BJ (cell line): Measurements from ENCODE around the gene DLG1. TPM values are rescaled to one million over a fixed set of nuclear protein-coding genes. Genes with fewer than 3 reads are reported as not detected.
A peak's percentile ranks its signal among the peaks of the same experiment; 100 is the strongest.

Experiments used
- CTCF ChIA-PET: fragments of 350-600 bp; formaldehyde crosslinking; extraction: SDS; loops from one replicate; lab custom pipeline; 2021; ENCODE audit warnings: antibody characterized with exemption, inconsistent platforms; lab: Yijun Ruan, JAX
- POLR2A ChIA-PET: fragments of 300-600 bp; sonication (Branson Sonifier 250); formaldehyde crosslinking; extraction: SDS; loops from one replicate; lab custom pipeline; 2021; ENCODE audit warnings: antibody characterized with exemption; lab: Charles Lee
- DNase-seq: peaks from one replicate; pipeline ENCODE4 v3.0.0-alpha.2; 2011; ENCODE audit warnings: low read depth
- H3K27me3 ChIP-seq: 2 replicates; pipeline ENCODE4 v1.6.0; 2011; ENCODE audit warnings: low read length; ENCODE audit not compliant: control insufficient read depth, insufficient read depth
- H3K36me3 ChIP-seq: 2 replicates; pipeline ENCODE4 v1.5.1; 2011; ENCODE audit warnings: low read length; ENCODE audit not compliant: control insufficient read depth, insufficient read depth
- H3K4me3 ChIP-seq: 2 replicates; pipeline ENCODE4 v1.5.1; 2011; ENCODE audit warnings: low read depth, mild to moderate bottlenecking, control low read depth, low read length
- polyA plus RNA-seq: library from polyadenylated mRNA; depleted of rRNA; stranded (reverse); fragments of >200 nt; gene quantifications from 2 replicates; pipeline ENCODE4 v1.2.3, GENCODE V29; 2011
- TF ChIP-seq, protein P1 (sequence below): IDR thresholded peaks from 2 replicates; pipeline ENCODE4 v1.5.1; 2011; ENCODE audit warnings: low read depth, mild to moderate bottlenecking, control low read depth, inconsistent platforms, low read length, moderate library complexity; ENCODE audit not compliant: insufficient read depth

The DLG1 gene
- polyA plus RNA-seq, 1 experiment, result 40.4 TPM

DNA sequence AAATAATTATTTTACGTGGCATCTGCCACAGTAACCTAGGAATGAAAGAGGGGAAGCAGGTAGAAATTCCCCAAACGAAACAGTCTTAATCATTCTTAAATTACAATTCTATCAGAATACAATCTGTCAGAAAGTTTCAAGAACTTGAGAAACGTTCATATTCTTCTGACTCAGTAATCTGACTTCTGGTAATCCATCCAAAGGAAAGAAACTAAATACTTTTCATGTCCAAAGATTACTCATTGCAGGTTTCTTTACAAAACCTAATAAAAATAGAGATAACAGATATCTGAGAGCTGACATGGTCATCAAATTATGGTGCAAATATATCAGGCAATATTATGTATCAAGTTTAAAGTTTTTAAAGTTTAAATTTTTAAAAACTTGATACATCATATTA lies 109.4 kb downstream of the DLG1 start:
- ChIA-PET POLR2A (no interaction called here), CTCF (interaction anchor here (0.9 to 2.2 kb wide), 2 partner anchors 23 to 186 kb away, joined by 5 to 7 read pairs; no protein-coding TSS in a partner anchor)
- TF ChIP-seq, protein P1, sequence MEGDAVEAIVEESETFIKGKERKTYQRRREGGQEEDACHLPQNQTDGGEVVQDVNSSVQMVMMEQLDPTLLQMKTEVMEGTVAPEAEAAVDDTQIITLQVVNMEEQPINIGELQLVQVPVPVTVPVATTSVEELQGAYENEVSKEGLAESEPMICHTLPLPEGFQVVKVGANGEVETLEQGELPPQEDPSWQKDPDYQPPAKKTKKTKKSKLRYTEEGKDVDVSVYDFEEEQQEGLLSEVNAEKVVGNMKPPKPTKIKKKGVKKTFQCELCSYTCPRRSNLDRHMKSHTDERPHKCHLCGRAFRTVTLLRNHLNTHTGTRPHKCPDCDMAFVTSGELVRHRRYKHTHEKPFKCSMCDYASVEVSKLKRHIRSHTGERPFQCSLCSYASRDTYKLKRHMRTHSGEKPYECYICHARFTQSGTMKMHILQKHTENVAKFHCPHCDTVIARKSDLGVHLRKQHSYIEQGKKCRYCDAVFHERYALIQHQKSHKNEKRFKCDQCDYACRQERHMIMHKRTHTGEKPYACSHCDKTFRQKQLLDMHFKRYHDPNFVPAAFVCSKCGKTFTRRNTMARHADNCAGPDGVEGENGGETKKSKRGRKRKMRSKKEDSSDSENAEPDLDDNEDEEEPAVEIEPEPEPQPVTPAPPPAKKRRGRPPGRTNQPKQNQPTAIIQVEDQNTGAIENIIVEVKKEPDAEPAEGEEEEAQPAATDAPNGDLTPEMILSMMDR, result no peak
- no peak for DNase-seq
- Histone ChIP-seq H3K36me3 (no peaks in the 10 kb centered on the region), H3K4me3 (no peak overlapping the region), H3K27me3 (no peaks in the 10 kb centered on the region)

DNA sequence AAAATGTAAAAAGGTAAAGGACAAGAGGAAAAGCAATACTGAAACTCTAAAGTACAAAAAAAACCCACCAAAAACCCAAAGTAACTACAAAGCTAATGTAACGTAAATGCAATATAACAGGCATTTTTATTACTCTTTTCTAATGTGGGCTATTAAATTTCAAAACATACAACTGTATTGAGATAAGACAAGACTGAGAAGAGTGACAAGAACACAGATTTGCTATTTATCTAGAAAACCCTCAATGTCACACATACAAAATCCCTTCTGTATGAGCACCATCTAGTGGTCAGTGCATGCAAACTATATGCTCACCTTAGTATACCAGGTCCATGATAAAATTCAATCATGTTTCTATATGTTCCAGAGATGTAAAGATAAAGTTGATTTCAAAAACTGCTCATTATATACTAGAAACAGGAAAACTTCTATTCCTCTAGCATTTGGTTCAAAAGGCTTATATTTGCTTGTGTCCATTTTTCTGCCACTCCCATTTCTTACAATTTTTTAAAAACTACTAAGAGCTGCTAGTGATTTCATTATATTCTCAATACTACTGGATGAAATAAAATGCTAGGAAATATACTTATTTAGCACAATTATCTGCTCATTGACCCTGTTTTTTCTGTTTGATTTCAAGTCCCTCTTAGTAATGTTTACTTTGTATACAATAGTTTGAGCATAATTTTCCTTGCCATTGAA lies 111.4 kb downstream of the DLG1 start:
- H3K27me3 ChIP-seq, result no peaks in the 10 kb centered on the region
- H3K36me3 ChIP-seq, result no peaks in the 10 kb centered on the region; the same call in 1 of the 2 replicates
- peak; percentile 4 for DNase-seq
- no peak overlapping the region for H3K4me3 ChIP-seq
- TF ChIP-seq, protein P1, result peak; percentile 74
- ChIA-PET CTCF (interaction anchor here (0.6 to 2.2 kb wide), 13 partner anchors 11 to 316 kb away, joined by 3 to 7 read pairs (median 4); no protein-coding TSS in a partner anchor), POLR2A (no interaction called here)

DNA sequence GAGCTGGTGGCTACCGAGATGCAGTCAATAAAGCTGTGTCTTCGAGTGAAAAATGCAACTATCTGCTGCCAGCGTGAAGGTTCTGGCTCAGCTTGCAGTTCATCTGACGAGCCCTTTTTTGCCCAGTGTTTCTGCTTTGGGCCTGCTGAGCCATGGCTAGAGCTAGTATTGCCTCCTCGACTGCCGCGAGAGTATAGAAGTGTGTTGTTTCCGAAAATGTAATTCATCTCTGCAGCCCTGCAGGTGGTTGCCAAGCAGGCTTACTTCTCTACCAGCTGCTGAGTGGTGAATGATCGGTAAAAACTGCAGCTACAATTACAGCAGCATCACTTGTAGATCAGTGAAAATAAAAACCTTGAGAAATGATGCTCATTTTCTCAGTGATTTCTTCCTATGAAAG lies 114.8 kb downstream of the DLG1 start:
- CTCF ChIA-PET, result interaction anchor here (1.1 to 1.4 kb wide), 2 partner anchors 11 kb away, joined by 3 to 4 read pairs; no protein-coding TSS in a partner anchor
- no peak for DNase-seq
- POLR2A ChIA-PET, result no interaction called here
- TF ChIP-seq, protein P1, result no peak
- Histone ChIP-seq H3K27me3 (no peaks in the 10 kb centered on the region), H3K36me3 (no peaks in the 10 kb centered on the region; the same call in 1 of the 2 replicates), H3K4me3 (no peak overlapping the region)

DNA sequence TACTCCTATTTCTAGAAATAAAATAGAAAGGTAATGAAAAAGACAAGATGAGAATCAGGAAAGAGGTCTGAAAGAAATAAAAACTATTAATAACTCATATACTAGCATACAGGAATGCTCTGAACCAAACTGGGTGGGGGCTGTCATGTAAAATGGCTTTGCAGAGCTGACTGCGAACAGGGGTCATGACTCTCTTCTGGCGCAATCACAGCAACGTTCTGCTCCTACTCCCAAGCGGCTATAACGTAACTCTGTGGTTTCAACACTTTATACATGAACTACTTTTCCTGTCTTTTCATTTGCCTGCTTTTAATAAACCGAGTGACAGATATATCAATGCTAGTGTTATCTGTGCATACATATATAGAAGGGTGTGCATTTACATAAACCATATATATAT lies 116.7 kb downstream of the DLG1 start:
- POLR2A ChIA-PET, result interaction anchor here (0.6 kb wide), 1 partner anchor 198 kb away, joined by 5 read pairs; no protein-coding TSS in a partner anchor
- no peak overlapping the region for H3K4me3 ChIP-seq
- no peaks in the 10 kb centered on the region; the same call in 1 of the 2 replicates for H3K36me3 ChIP-seq
- no peak for DNase-seq
- CTCF ChIA-PET, result interaction anchor here (0.8 to 1.8 kb wide), 4 partner anchors 12 to 203 kb away, joined by 3 to 5 read pairs (median 4); no protein-coding TSS in a partner anchor
- no peaks in the 10 kb centered on the region for H3K27me3 ChIP-seq
- TF ChIP-seq, protein P1, result no peak

DNA sequence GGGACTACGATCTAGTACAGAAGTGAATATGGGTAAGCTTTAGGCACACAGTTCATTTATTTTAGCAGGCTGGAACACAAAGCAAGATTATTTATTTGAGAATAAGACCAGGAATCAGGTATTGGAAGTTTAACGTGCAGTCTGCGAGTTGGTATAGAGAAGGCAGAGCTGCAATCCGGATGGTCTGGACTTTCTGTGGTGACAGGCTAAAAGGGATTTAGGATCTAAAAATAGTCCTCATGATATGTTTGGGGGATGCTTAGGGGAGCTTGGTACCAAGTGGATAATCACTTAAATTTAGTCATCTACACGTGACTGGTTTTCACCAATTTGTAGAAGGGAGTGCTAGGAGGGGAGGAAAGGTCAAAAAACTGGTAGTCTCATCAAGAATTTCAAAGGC lies 119.4 kb downstream of the DLG1 start:
- CTCF ChIA-PET, result interaction anchor here (1.5 kb wide), 1 partner anchor 9 kb away, joined by 5 read pairs; no protein-coding TSS in a partner anchor
- Histone ChIP-seq H3K27me3 (no peaks in the 10 kb centered on the region), H3K4me3 (no peak overlapping the region), H3K36me3 (no peaks in the 10 kb centered on the region; the same call in 1 of the 2 replicates)
- DNase-seq, result no peak
- POLR2A ChIA-PET, result no interaction called here
- TF ChIP-seq, protein P1, result no peak
